GM12872 (cell line): ENCODE results near the gene AMT.

ENCODE experiments used
- TF ChIP-seq, protein P1 (sequence below): IDR thresholded peaks from 3 replicates; pipeline ENCODE4 v1.5.1; 2011; ENCODE audit warnings: low read depth, mild to moderate bottlenecking, low read length, moderate library complexity; ENCODE audit not compliant: insufficient read depth

The AMT gene

DNA sequence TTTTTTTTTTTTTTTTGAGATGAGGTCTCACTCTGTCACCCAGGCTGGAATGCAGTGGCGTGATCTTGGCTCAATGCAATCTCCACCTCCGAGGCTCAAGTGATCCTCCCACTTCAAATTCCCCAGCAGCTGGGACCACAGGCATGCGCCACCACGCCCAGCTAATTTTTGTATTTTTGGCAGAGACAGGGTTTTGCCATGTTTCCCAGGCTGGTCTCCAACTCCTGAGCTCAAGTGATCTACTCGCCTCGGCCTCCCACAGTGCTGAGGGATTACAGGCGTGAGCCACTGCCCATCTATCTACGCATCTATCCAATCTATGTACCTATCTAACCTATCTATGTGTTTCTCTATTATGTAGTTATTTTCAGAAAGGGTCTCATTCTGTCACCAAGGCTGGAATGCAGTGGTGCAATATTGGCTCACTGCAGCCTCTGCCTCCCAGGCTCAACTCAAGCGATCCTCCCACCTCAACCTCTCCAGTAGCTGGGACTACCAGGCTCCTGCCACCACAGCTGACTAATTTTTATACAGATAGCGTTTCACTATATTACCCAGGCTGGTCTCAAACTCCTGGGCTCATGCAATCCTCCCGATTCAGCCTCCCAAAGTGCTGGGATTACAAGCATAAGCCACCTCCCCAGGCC is 43.9 kb downstream of the AMT start:
- TF ChIP-seq, protein P1, sequence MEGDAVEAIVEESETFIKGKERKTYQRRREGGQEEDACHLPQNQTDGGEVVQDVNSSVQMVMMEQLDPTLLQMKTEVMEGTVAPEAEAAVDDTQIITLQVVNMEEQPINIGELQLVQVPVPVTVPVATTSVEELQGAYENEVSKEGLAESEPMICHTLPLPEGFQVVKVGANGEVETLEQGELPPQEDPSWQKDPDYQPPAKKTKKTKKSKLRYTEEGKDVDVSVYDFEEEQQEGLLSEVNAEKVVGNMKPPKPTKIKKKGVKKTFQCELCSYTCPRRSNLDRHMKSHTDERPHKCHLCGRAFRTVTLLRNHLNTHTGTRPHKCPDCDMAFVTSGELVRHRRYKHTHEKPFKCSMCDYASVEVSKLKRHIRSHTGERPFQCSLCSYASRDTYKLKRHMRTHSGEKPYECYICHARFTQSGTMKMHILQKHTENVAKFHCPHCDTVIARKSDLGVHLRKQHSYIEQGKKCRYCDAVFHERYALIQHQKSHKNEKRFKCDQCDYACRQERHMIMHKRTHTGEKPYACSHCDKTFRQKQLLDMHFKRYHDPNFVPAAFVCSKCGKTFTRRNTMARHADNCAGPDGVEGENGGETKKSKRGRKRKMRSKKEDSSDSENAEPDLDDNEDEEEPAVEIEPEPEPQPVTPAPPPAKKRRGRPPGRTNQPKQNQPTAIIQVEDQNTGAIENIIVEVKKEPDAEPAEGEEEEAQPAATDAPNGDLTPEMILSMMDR: no peak

DNA sequence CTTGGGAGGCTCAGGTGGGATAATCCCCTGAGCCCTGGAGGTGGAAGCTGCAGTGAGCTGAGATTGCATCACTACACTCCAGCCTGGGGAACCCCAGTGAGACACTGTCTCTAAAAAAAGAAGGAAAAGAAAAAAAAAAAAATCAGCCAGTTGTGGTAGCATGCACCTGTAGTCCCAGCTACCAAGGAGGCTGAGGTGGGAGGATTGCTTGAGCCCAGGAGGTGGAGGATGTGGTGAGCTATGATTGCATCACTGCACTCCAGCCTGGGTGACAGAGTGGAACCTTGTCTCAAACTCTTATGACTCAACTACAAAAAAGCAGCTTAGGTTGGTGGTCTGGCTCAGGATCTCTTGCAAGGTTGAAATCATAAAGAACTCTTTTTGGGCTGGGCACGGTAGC is 44.8 kb downstream of the AMT start:
- TF ChIP-seq, protein P1: no peak

DNA sequence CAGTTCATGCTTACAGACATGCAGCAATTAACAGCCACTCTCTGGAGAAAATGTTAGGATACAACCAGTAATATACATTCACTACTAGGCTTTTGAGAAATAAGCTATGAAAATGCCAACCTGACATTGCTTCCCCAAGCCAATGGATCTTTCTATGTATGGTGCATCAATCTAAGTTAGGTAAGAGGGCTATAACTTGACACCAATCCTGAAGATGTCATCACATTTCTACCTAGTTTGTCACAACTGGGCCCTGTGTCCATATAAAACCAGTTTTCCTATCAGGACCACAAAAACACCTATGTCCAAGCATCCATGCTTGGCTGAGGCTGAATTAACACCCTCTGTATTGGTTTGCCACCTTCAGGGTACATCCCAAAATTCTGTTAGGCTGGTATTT is 50.3 kb downstream of the AMT start:
- TF ChIP-seq, protein P1: no peak

DNA sequence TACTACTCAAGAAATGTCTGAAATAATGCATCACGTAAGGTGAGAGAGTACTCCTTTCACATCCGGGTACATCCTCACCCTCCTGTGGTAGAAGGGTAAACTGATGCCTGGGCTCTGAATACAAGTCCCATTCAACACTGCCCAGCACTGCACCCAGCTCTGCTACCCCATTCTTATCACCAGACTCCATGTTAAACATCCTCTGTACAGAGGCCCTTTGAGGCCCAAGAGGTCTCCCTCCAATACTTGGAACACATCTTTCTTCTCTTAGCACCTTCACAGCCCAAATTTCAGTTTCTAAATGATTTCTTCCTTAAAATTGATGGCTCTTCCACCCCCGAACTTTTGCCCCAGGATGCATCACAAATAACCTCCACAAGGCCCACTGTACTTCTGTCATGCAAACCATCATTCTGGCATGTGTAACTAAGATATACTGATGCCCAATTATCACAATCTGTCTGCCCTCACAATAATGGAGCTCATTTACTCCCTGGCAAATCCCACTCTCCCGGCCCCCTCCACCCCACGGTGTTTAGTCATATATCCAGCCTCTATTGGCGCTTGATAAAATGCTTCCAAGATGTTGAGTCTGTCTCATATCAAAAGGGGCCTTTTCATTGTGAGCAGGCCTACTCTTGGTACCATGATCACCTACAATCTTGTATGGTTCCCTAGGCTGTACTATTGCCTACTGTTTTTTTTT is 51.5 kb downstream of the AMT start:
- TF ChIP-seq, protein P1: no peak
